Ovary (tissue), 9 donors: ENCODE results near the gene HDAC10. TPM values are rescaled to one million over a fixed set of nuclear protein-coding genes. Genes with fewer than 3 reads are reported as not detected.

ENCODE experiments used
- DNase-seq, 5 donors: peaks; one replicate each; pipeline ENCODE4 v3.0.0-alpha.2; 2019 to 2020
- H3K27ac ChIP-seq, 2 donors: fragments of 200-600 bp; one replicate each; pipeline versions ENCODE4 v1.5.1 to v1.8.0; 2019 to 2022
- H3K27me3 ChIP-seq: fragments of 200-600 bp; one replicate; pipeline ENCODE4 v1.8.0; 2022
- H3K36me3 ChIP-seq: fragments of 200-600 bp; sonication (generic); one replicate; pipeline ENCODE4 v1.5.1; 2019
- H3K4me1 ChIP-seq: one replicate; pipeline ENCODE4 v1.8.1; 2013; ENCODE audit warnings: mild to moderate bottlenecking, moderate library complexity; ENCODE audit not compliant: insufficient read depth
- H3K4me3 ChIP-seq: fragments of 200-600 bp; sonication (generic); one replicate; pipeline ENCODE4 v1.5.1; 2017
- H3K9me3 ChIP-seq, 2 donors: fragments of 200-600 bp in 1 of 2; sonication (generic) in 1 of 2; one replicate each; pipeline versions ENCODE4 v1.5.1 to v1.8.1; 2013 to 2019; ENCODE audit warnings: mild to moderate bottlenecking in 1 of 2, moderate library complexity in 1 of 2
- EP300 ChIP-seq: sonication (generic); formaldehyde crosslinking; IDR thresholded peaks from one replicate; pipeline ENCODE4 v1.6.1; 2017; ENCODE audit warnings: antibody characterized with exemption
- POLR2A ChIP-seq: fragments of 450-650 bp; IDR thresholded peaks from one replicate; pipeline ENCODE4 v1.6.1; 2017; ENCODE audit warnings: antibody characterized with exemption, mild to moderate bottlenecking, moderate library complexity
- WGBS, 3 donors: extraction: QIAGEN DNeasy Blood & Tissue Kit in 1 of 3; methylation state at CpG; one replicate each; pipeline versions ENCODE4 v1.1.5 to v1.1.7; 2013 to 2017; 5-methylcytosine and 5-hydroxymethylcytosine counted together
- intact Hi-C, 4 donors: fragments of 100-400 bp; cut with DNase I; formaldehyde crosslinking; loops; one replicate each; pipeline versions ENCODE4 v1.11.0 to v1.15.1; 2022 to 2023
- polyA plus RNA-seq, 2 donors: library from polyadenylated mRNA; stranded (reverse); fragments of 200-250 nt in 1 of 2; fragments of 350-450 nt in 1 of 2; fragmentation: Illumina TruSeq in 1 of 2; extraction: RNeasy Lipid Tissue Mini Kit (QIAGEN cat#74804) in 1 of 2; gene quantifications; one replicate each; pipeline ENCODE4 v1.2.3, GENCODE V29; 2013 to 2014
- total RNA-seq, 7 donors: library from RNA; depleted of rRNA in 2 of 7; stranded (reverse); fragments of >200 nt in 2 of 7; fragmentation: NEBNext Ultra II Directional in 3 of 7; extraction: Animal tissue kit (Norgen Biotek cat#: 25700) in 3 of 7; gene quantifications; one replicate each; pipeline versions ENCODE4 v1.1.0 to v1.2.4, GENCODE V29; 2016 to 2023
- TF ChIP-seq, protein P1 (sequence below), 3 donors: fragments of 450-650 bp in 2 of 3; fragments of 200-600 bp in 1 of 3; IDR thresholded peaks; one replicate each; pipeline versions ENCODE4 v1.5.1 to v1.8.0; 2016 to 2022; ENCODE audit warnings: antibody characterized with exemption in 3 of 3, mild to moderate bottlenecking in 1 of 3
- donor health status: DM: no; HTN: no; CAD: no; lungs with moderate emphysema.
- donor health status: DM: no; HTN: no; CAD: no.
- donor health status: Bipolar disorder and iron deficiency.
- donor health status: DM: yes; HTN: yes; CAD: no.
- donor health status: DM: no; HTN: no; CAD: no.
- donor health status: DM: yes; HTN: yes; CAD: no.

Gene HDAC10
- total and polyA plus RNA-seq, 9 donors: 2.3 to 44.6 (median 38.9) TPM

DNA sequence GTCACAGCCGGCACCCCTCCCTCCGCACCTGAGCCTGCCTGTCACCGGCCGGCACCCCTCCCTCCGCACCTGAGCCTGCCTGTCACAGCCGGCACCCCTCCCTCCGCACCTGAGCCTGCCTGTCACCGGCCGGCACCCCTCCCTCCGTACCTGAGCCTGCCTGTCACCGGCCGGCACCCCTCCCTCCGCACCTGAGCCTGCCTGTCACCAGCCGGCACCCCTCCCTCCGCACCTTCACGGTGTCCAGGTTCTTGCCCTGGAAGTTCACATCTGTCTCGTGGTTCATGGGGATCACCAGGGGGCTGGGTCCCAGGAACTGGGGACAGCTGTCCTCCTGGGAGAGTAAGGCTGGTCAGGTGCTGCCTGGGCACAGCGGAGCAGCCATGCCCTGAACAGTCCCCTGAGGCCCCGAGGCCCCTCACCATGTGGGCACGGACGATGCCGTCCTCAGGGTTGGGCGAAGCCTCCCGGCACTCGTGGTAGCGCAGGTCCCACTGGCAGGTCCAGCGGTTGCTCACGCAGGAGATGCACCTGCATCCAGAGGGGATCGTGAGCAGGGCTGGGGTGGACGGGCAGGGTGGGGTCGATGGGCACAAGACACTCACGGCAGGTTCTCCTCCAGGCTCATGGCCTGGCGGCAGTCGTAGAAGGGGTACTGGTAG is 34.6 kb upstream of the HDAC10 start:
- TF ChIP-seq, protein P1, sequence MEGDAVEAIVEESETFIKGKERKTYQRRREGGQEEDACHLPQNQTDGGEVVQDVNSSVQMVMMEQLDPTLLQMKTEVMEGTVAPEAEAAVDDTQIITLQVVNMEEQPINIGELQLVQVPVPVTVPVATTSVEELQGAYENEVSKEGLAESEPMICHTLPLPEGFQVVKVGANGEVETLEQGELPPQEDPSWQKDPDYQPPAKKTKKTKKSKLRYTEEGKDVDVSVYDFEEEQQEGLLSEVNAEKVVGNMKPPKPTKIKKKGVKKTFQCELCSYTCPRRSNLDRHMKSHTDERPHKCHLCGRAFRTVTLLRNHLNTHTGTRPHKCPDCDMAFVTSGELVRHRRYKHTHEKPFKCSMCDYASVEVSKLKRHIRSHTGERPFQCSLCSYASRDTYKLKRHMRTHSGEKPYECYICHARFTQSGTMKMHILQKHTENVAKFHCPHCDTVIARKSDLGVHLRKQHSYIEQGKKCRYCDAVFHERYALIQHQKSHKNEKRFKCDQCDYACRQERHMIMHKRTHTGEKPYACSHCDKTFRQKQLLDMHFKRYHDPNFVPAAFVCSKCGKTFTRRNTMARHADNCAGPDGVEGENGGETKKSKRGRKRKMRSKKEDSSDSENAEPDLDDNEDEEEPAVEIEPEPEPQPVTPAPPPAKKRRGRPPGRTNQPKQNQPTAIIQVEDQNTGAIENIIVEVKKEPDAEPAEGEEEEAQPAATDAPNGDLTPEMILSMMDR (IDR thresholded peaks at IDR 0.05): no peak
- TF ChIP-seq POLR2A: no peak
- no peak for TF ChIP-seq EP300
- Histone ChIP-seq H3K4me1 (no peaks in the 10 kb centered on the region), H3K27me3 (no peaks in the 10 kb centered on the region), H3K4me3 (no peak overlapping the region), H3K27ac (no peak overlapping the region), H3K36me3 (no peaks in the 10 kb centered on the region), H3K9me3 (no peaks in the 10 kb centered on the region)
- DNase-seq: no peak
- intact Hi-C loops: no loop called here
- 89 to 95% (median 93%) methylated on average over 21 to 34 of the region's 34 CpGs for WGBS, 3 donors

DNA sequence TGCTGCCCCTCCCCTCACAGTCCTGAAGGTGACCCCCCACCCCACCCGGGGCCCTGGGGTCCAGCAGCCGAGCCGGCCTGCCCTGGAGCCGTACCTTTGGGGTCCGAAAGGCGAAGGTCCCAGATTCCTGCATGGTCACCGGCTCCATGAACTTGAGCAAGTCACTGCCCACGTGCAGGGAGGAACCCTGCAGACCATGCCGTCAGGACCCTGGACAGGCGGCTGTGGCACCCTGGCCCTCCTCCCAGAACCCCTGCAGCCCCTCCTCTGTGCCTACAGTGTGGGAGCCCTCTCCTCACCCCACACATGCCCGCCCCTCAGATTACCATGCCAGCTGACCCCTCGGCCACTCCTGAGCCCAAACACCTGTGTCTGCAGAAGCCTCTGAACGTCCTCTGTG is 33.4 kb upstream of the HDAC10 start:
- WGBS, 3 donors: 82 to 87% (median 84%) methylated on average over 7 to 13 of the region's 13 CpGs
- Histone ChIP-seq H3K27me3 (no peaks in the 10 kb centered on the region), H3K9me3 (no peaks in the 10 kb centered on the region), H3K36me3 (no peaks in the 10 kb centered on the region), H3K4me3 (no peak overlapping the region), H3K4me1 (no peaks in the 10 kb centered on the region), H3K27ac (no peak overlapping the region)
- intact Hi-C loops: no loop called here
- TF ChIP-seq EP300 (no peak), POLR2A (no peak)
- TF ChIP-seq, protein P1 (IDR thresholded peaks at IDR 0.05): no peak
- DNase-seq: no peak

DNA sequence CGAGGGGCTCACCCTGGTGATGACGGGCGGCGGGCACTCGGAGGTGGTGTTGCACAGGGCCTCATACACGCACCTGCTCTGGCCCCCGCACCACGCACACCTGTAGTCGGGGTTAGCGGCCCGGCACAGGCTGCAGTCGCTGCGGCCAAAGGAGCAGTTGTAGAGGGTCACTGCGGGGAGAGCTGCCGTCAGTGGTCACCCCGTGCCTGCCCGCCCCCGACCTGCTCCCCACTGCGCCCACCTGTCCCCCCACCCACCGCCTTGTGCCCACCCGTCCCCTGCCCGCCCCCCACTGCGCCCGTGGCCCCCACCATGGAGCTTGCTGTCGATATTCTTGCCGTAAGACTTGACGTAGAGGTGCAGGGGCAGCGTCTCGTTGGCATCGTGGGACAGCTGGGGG is 32.8 kb upstream of the HDAC10 start:
- TF ChIP-seq POLR2A (no peak), EP300 (no peak)
- TF ChIP-seq, protein P1 (IDR thresholded peaks at IDR 0.05): no peak
- no peaks in the 10 kb centered on the region for H3K36me3 ChIP-seq
- 89 to 94% (median 93%) methylated on average over 26 to 30 of the region's 30 CpGs for WGBS, 3 donors

DNA sequence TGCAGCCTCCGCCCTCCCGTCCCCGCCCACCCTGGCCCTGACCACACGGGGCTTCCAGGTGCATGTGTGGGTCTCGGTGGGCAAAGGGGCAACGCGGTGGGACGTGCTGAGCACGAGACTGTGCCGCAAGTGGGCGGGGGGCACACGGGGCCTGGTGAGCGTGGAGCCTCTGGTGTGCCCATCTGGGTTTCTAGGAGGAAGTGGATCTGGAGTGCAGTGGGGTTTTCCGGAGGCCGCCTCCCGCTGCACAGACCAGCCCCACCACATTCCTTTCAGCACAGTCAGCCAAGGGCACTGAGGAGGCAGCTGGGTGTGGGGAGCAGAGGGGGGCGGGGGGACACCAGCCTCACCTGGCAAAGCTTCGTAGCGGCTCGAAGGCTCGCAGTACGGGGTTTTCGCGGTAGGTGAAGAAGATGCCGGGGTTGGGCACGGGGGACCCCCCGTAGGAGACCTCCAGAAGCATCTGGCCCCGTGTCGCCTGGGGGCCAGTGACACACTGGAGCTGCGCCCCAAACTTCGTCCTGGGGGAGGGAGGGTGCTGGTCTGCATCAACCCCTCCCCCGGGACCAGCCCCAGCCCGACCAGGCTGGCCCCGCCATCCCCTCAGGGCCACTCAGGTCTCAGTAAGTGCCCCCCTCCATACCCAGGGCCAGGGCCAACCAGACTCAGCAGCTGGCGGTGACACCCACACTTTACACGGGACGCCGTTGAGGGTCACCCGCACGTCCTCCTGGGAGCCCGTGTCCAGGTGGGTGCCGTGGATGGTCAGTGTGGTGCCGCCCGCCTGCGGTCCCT is 31.5 kb upstream of the HDAC10 start:
- no peak for TF ChIP-seq EP300
- TF ChIP-seq, protein P1 (IDR thresholded peaks at IDR 0.05): no peak
- no peak for TF ChIP-seq POLR2A
- 72 to 77% (median 72%) methylated on average over 36 to 45 of the region's 45 CpGs for WGBS, 3 donors
- H3K4me1 ChIP-seq: no peaks in the 10 kb centered on the region
- intact Hi-C loops: no loop called here
- H3K27me3 ChIP-seq: no peaks in the 10 kb centered on the region
- no peak overlapping the region for H3K4me3 ChIP-seq
- H3K9me3 ChIP-seq: no peaks in the 10 kb centered on the region
- H3K27ac ChIP-seq: no peak overlapping the region
- peaks cover 4% of the 10 kb centered on the region for H3K36me3 ChIP-seq
- no peak for DNase-seq

More for the DNA sequence above, 32.8 kb upstream of the HDAC10 start:
- Histone ChIP-seq H3K27me3 (no peaks in the 10 kb centered on the region), H3K27ac (no peak overlapping the region), H3K4me1 (no peaks in the 10 kb centered on the region), H3K9me3 (no peaks in the 10 kb centered on the region), H3K4me3 (no peak overlapping the region)
- no peak for DNase-seq
- intact Hi-C loops: no loop called here
